SK-N-SH treated with all-trans-retinoic acid at 6 μM for 48 hours (cell line): ENCODE measurements around the gene C3orf22.

Source experiments
- CREB5 ChIP-seq: fragments of 250-450 bp; sonication (Bioruptor Pico); IDR thresholded peaks from 2 replicates; pipeline ENCODE4 v1.5.1; 2020; ENCODE audit warnings: low read depth, mild to moderate bottlenecking, moderate library complexity
- GLIS3 ChIP-seq: fragments of 250-450 bp; sonication (Bioruptor Pico); IDR thresholded peaks from 2 replicates; pipeline ENCODE4 v1.5.0; 2020; ENCODE audit warnings: mild to moderate bottlenecking, moderate library complexity

DNA sequence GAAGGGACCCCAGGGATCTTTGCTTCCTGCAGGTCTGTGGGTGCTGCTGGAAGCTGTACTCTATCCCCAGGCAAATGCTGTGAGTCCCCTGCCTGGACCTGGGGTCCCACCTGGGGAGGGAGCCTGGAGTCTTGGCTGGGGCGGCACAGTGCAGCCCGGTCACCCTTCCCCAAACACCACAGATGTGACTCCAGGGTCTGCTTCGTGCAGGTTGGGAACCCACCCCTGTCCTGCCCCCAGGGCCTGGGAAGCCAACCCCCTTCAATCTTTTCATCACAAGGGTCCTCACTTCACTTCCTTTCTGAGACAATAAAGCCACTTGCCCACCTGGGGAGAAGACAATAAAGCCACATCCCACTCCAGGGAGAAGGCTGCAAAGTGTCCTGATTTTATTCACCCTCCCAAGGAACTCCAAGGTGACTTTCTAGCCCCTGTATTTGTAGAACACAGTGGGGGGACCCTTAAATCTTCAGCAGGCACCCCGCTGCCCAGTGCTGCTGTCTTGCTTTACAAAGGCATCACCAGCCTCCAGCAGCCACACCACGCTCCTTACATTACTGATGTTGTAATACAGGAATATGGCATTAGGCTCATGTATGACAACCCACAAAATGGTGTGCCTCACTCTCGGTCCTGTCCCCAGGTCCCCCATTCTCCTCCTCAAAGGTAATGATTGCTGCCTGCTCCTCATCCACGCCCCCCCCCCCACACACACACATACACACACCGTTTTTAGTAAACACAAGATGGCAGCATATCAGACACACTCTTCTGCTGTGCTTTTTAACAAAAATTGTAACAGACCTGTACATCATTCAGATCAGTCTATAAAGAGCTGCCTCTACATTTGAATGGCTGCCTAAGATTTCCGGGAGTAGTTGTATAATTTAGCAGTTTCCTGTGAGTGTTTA, 9.9 kb downstream of the C3orf22 start:
- TF ChIP-seq CREB5 (CRISPR knock-in tag) (no peak), GLIS3 (CRISPR knock-in tag) (no peak)
